ENCODE data around the gene POPDC2. TPM values are rescaled to one million over a fixed set of nuclear protein-coding genes. Genes with fewer than 3 reads are reported as not detected.
"Not testable (repeated sequence)": the region's sequence is repeated elsewhere in the genome, so short reads cannot be mapped to it uniquely, and the experiment has no call there.

The POPDC2 gene
- total and polyA plus RNA-seq, 2 donors (not counting 1 experiment from before 2014, with no cell fraction given) = 8.0 to 9.5 TPM

GRCh38 chr3:119595639-119596334 lies 64.6 kb downstream of the POPDC2 start:
- H3K27ac Mint-ChIP-seq = no peak overlapping the region
- no peak overlapping the region for H3K27ac ChIP-seq (ENCODE audit: low read length in 2 of 2)
- H3K27me3 Mint-ChIP-seq = no peaks in the 10 kb centered on the region
- WGBS (ENCODE audit: insufficient coverage) = 77% methylated on average over 5 of the region's 7 CpGs
- H3K36me3 ChIP-seq (replicated peaks in 1 of 2; ENCODE audit: control extremely low read depth in 1 of 2, control insufficient read depth in 1 of 2, extremely low read depth in 1 of 2, insufficient read depth in 2 of 2, low read length in 1 of 2) = no peaks in the 10 kb centered on the region
- intact Hi-C loops (cut with micrococcal nuclease) = loop anchor here (5.0 kb wide), 1 partner anchor 38 kb away; the partner anchor contains the start of gene CD80
- TF ChIP-seq CTCF (IDR thresholded peaks at IDR 0.05) (no peak), EZH2 (IDR thresholded peaks at IDR 0.05; ENCODE audit: borderline replicate concordance, insufficient read depth, low read depth, low read length, poor library complexity, severe bottlenecking) (no peak)
- peaks cover 35% of the 10 kb centered on the region for H3K4me1 Mint-ChIP-seq
- ATAC-seq (ENCODE audit: low read depth) = no peak
- H3K4me3 ChIP-seq (ENCODE audit: control extremely low read depth in 1 of 5, extremely low read depth in 1 of 5, insufficient read depth in 1 of 5, low read depth in 2 of 5, low read length in 4 of 5) = no peak overlapping the region
- ChIA-PET CTCF (no interaction called here), POLR2A (no interaction called here)
- no peaks in the 10 kb centered on the region for H3K9me3 ChIP-seq (ENCODE audit: control extremely low read depth in 1 of 3, control insufficient read depth in 2 of 3, insufficient read depth in 1 of 3, low read length in 2 of 3)
- H2AFZ ChIP-seq (ENCODE audit: insufficient read depth, low read depth, low read length, poor library complexity, severe bottlenecking) = peak overlapping the region; percentile 29
- no peak overlapping the region for H3K9ac ChIP-seq (ENCODE audit: low read length)
- peak overlapping the region; percentile 13 for H3K4me2 ChIP-seq (replicated peaks; ENCODE audit: low read depth, low read length, poor library complexity, severe bottlenecking)
- no peaks in the 10 kb centered on the region for H3K79me2 ChIP-seq (ENCODE audit: control insufficient read depth, insufficient read depth, low read length)
- DNase-seq = no peak
- no peaks in the 10 kb centered on the region for H3K9me3 Mint-ChIP-seq (ENCODE audit: insufficient read depth)
- H4K20me1 ChIP-seq (ENCODE audit: control insufficient read depth, insufficient read depth, low read length, poor library complexity, severe bottlenecking) = no peaks in the 10 kb centered on the region
- H3K4me3 Mint-ChIP-seq = no peak overlapping the region
- peaks cover 7 to 15% of the 10 kb centered on the region in 2 donors for H3K4me1 ChIP-seq (ENCODE audit: control insufficient read depth in 2 of 2, insufficient read depth in 2 of 2, low read length in 2 of 2)
- H3K27me3 ChIP-seq (replicated peaks in 1 of 4; ENCODE audit: control extremely low read depth in 1 of 4, control insufficient read depth in 3 of 4, insufficient read depth in 4 of 4, low read length in 3 of 4) = no peaks in the 10 kb centered on the region

- H3K4me3 ChIP-seq (ENCODE audit: control extremely low read depth in 1 of 5, extremely low read depth in 1 of 5, insufficient read depth in 1 of 5, low read depth in 2 of 5, low read length in 4 of 5); H3K36me3 ChIP-seq (replicated peaks in 1 of 2; ENCODE audit: control extremely low read depth in 1 of 2, control insufficient read depth in 1 of 2, extremely low read depth in 1 of 2, insufficient read depth in 2 of 2, low read length in 1 of 2); CTCF ChIA-PET; H3K79me2 ChIP-seq (ENCODE audit: control insufficient read depth, insufficient read depth, low read length); H3K4me2 ChIP-seq (replicated peaks; ENCODE audit: low read depth, low read length, poor library complexity, severe bottlenecking); H2AFZ ChIP-seq (ENCODE audit: insufficient read depth, low read depth, low read length, poor library complexity, severe bottlenecking); H3K27me3 ChIP-seq (replicated peaks in 1 of 4; ENCODE audit: control extremely low read depth in 1 of 4, control insufficient read depth in 3 of 4, insufficient read depth in 4 of 4, low read length in 3 of 4); H3K27ac ChIP-seq (ENCODE audit: low read length in 2 of 2); H3K9me3 ChIP-seq (ENCODE audit: control extremely low read depth in 1 of 3, control insufficient read depth in 2 of 3, insufficient read depth in 1 of 3, low read length in 2 of 3); ATAC-seq (ENCODE audit: low read depth); H3K9me3 Mint-ChIP-seq (ENCODE audit: insufficient read depth); POLR2A ChIA-PET; H3K27ac Mint-ChIP-seq; H3K9ac ChIP-seq (ENCODE audit: low read length); H3K27me3 Mint-ChIP-seq; H4K20me1 ChIP-seq (ENCODE audit: control insufficient read depth, insufficient read depth, low read length, poor library complexity, severe bottlenecking); DNase-seq; H3K4me3 Mint-ChIP-seq: not testable (repeated sequence)
- peaks cover 7 to 11% of the 10 kb centered on the region in 2 donors for H3K4me1 ChIP-seq (ENCODE audit: control insufficient read depth in 2 of 2, insufficient read depth in 2 of 2, low read length in 2 of 2)
- peaks cover 32% of the 10 kb centered on the region for H3K4me1 Mint-ChIP-seq
- intact Hi-C loops (cut with micrococcal nuclease) = loop anchor here (5.0 kb wide), 1 partner anchor 38 kb away; the partner anchor contains the start of gene CD80
- no CpG with 5 or more reads among the region's 1 CpG for WGBS (ENCODE audit: insufficient coverage)
Measured at GRCh38 chr3:119594929-119595328, 65.5 kb downstream of the POPDC2 start.
